HS-5 (cell line): Measurements from ENCODE around the gene CLASP2.

ENCODE experiments used
- DNase-seq: peaks from one replicate; pipeline ENCODE4 v3.0.0-alpha.2; 2012; ENCODE audit warnings: low read depth

CLASP2 gene

GRCh38 chr3:33636125-33636850 is 81.8 kb downstream of the CLASP2 start:
- DNase-seq = peak; percentile 6

- no peak for DNase-seq
These were observed 83.8 kb downstream of the CLASP2 start for GRCh38 chr3:33634262-33634661.

DNA sequence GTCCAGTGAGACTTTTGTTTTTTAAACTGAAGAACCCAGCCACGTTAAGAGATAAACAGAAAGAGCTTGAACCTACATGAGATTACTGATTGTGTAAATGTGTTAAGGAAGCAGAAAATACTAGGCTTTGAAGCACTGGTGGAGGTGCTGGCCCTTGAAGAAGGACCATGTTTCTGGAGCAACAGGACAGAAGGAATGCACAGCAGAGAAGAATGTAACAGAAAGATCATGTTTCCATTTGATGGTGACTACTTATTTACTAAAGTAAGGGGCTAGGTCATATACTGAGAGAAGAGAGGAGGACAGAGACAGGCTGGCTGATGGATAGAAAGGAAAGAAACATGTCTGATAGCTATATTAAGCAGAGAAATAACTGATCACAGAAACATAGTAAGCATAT is 88.8 kb downstream of the CLASP2 start:
- DNase-seq = no peak

- DNase-seq = no peak
These were observed 93.3 kb downstream of the CLASP2 start for GRCh38 chr3:33624756-33625155.

DNA sequence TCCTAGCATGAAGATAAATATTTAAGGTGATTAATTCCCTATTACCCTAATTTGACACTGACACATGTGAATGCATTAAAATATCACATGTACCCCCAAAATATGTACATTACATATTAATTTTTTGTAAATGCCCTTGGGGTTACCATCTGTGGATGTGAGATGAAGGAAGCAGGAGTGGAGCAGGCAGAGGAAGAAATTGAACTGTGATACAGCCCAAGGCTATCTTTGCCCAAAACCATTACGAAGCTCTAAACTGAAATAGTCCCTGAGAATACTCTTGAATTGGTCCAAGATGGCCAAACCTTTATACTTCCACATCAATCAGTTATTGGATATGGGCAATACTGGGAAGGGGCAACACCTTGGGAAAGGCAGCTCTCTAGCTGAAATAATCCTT is 105.0 kb downstream of the CLASP2 start:
- DNase-seq = no peak

- DNase-seq = no peak
These were observed 105.4 kb downstream of the CLASP2 start for GRCh38 chr3:33612607-33613006.

GRCh38 chr3:33602829-33603228 is 115.2 kb downstream of the CLASP2 start:
- no peak for DNase-seq

GRCh38 chr3:33597257-33597689 is 120.8 kb downstream of the CLASP2 start:
- no peak for DNase-seq

GRCh38 chr3:33592999-33593398 is 125.1 kb downstream of the CLASP2 start:
- no peak for DNase-seq

GRCh38 chr3:33590541-33590940 is 127.5 kb downstream of the CLASP2 start:
- DNase-seq = no peak

DNA sequence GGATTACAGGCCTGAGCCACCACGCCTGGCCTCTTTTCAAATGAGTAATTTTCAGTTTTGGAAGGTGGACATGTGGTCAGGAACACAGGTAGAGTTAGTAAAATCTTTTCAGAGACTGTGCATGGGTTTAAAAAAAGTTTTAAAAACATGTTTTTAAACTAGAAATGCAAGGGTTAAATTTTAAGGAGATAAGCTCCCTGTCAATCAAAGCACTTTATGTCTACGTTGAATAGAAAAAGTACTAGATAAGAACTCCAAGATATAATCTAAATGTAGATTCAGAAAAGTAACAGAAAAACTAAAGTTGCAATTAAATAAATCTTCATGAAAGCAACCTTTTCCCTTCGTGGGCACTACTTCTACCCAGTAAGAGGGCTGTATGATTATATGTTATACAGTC is 131.7 kb downstream of the CLASP2 start:
- no peak for DNase-seq

DNA sequence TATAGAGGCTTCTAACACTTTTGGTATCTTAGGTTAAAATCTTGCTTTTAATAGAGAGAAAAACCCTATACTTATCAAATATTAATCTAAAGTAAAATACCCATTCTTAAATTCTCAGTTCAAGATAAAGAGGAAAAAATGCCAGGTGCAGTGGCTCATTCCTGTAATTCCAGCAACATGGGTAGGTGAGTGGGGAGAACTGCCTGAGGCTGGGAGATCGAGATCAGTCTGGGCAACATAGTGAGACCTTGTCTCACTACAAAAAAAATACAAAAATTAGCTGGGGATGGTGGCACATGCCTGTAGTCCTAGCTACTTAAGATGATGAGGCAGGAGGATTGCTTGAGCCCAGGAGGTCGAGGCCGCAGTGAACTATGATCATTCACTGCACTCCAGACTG is 135.8 kb downstream of the CLASP2 start:
- no peak for DNase-seq

DNA sequence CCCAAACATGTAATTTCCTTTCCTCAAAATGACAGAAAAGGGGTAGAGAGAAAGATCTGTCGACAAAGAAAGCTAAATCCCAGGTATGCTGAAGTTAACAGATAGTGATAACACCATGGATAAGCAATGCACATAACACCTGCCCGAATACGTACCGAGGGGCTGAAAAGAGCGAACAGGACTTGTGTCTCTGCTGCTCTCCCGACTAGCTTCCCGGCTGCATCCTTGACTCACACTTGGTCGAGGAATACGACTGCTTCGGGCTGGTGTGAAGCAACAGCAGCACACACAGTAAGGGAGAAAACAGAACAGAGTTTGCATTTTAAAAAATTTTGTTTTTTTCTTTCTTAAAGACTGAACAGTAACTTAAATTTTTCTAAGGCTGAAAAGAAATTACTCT is 136.4 kb downstream of the CLASP2 start:
- DNase-seq = no peak

- no peak for DNase-seq
These were observed 138.2 kb downstream of the CLASP2 start for GRCh38 chr3:33579840-33580239.

- DNase-seq = no peak
These were observed 138.9 kb downstream of the CLASP2 start for GRCh38 chr3:33579178-33579510.

DNA sequence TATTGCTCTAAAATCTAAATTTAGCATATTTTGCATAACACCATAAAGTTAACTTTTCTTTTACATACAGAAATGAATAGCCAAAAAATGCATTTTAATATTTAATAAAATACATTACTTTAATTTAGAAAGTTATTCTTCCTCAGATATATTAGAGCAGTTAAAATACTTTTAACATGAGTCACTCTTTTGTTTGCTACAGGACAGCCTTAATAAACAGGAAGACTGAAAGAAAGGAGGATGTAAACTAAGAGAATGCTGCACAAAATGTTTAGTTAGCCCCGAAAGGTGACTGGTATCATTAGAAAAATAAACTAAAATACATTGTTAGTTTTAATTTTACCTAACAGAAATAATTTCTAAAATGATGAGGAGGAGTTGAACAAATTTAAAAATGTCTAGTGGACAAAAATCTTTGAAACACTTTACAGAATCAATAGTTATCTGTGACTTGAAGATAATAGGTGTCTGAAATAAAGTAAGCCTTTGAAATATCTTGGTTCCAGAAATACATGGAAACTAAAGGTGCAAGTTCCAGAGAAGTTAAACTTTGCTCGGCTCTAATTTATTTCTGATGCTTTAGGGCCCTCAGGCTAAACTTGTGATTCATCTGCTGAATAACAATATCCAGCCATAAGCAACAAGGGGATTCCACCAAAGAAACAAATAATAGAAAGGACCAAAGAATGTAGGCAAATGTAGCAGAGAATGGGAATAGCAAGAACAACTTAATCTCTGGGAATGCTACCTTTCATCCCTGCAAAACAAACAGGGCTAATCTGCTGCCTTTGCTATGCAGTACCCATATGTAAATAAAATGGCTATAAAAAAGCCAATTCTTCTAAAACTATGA is 139.5 kb downstream of the CLASP2 start:
- DNase-seq = peak; percentile 14

GRCh38 chr3:33577588-33577987 is 140.5 kb downstream of the CLASP2 start:
- no peak for DNase-seq

DNA sequence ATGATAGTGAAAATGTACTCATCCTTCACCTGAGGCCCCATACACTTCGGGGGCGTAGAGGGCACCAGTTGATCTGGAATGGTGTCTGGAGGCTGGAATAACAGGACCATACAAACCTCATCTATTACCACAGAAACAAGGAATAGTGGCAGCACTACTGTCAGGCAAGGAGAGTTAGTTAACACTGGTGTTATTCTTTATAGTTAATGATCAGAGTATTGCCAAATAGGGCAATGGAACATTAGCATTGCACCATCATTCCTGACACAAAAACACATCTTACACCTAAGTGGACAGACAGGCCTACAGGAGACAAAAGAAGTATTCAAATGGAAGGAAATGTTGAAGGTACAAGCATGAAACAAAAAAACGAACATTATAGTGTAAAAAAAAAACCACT is 140.9 kb downstream of the CLASP2 start:
- DNase-seq = no peak

GRCh38 chr3:33575311-33575710 is 142.7 kb downstream of the CLASP2 start:
- DNase-seq = no peak

- DNase-seq = no peak
These were observed 160.2 kb downstream of the CLASP2 start for GRCh38 chr3:33557829-33558228.

DNA sequence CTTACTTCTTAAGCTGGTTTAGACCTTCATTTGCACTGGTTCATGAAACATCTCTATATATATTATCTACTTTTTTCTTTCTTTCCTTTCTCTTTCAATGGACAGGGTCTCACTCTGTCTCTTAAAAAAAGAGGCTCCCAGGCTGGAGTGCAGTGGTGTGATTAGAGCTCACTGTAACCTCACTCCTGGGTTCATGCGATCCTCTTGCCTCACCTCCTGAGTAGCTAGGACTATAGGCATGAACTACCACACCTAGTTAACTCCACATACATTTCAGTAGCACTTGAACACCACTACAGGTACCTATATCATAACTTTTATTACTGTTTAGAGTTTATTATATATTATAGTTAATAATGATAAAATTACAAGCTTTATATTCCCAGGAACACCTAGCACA is 160.8 kb downstream of the CLASP2 start:
- no peak for DNase-seq

DNA sequence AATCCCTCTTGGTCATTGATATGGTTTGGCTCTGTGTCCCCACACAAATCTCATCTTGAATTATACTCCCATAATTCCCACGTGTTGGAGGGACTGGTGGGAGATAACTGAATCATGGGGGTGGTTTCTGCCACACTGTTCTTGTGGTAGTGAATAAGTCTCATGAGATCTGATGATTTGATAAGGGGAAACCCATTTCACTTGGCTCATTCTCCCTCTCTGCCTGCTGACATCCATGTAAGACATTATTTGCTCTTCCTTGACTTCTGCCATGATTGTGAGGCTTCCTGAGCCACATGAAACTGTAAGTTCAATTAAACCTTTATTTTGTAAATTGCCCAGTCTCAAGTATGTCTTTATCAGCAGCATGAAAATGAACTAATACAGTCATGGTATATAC is 171.0 kb downstream of the CLASP2 start:
- no peak for DNase-seq

DNA sequence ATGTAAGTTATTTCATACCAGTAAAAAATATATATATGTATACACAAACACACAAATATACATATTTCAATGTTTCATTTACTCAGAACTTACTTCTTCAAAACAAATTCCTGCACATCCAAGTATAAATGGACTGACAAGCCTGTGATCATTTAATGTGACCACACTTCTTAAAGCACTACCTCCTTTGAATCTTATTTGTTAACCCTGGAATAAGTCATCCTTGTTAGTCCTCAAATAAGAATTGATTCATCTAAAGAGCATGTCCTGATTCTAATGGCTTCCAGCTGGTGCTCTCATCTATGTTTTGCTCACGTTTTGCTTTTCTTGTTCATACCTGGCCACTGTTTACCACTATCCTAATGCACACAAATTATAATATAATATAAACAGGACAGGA is 173.9 kb downstream of the CLASP2 start:
- peak; percentile 28 for DNase-seq

- no peak for DNase-seq
These were observed 174.5 kb downstream of the CLASP2 start for GRCh38 chr3:33543601-33544000.
